PC-3 (cell line): ENCODE measurements around the gene MGMT. TPM values are rescaled to one million over a fixed set of nuclear protein-coding genes. Genes with fewer than 3 reads are reported as not detected.

Source experiments
- ATAC-seq: fragments of 200-7000 bp; cut with Tn5 transposase; 2 replicates; pipeline ENCODE4 v1.9.1; 2020; ENCODE audit warnings: mild to moderate bottlenecking, moderate library complexity
- BruUV-seq: library from RNA; stranded (reverse); fragments of 400-500 nt; replicated peaks from 2 replicates; lab custom pipeline; 2021; lab: Mats Ljungman, UMichigan
- CTCF ChIA-PET: fragments of 300-600 bp; sonication (Branson Sonifier 250); formaldehyde crosslinking; loops from one replicate; lab custom pipeline; 2022; ENCODE audit warnings: antibody characterized with exemption; lab: Charles Lee
- POLR2A ChIA-PET: fragments of 300-600 bp; sonication (Branson Sonifier 250); formaldehyde crosslinking; loops from one replicate; lab custom pipeline; 2022; ENCODE audit warnings: antibody characterized with exemption; ENCODE audit not compliant: unreplicated experiment; lab: Charles Lee
- DNase-seq: peaks from one replicate; pipeline ENCODE4 v3.0.0-alpha.2; 2015
- H2AFZ ChIP-seq: fragments of 300-600 bp; sonication (generic); 2 replicates; pipeline ENCODE4 v1.6.0; 2016; ENCODE audit warnings: antibody characterized with exemption, low read length
- H3F3A ChIP-seq: fragments of 300-600 bp; sonication (generic); one replicate; pipeline ENCODE4 v1.6.0; 2017; ENCODE audit warnings: antibody characterized with exemption, low read length, control low read depth, mild to moderate bottlenecking; ENCODE audit not compliant: unreplicated experiment
- H3K27ac ChIP-seq: fragments of 300-600 bp; sonication (generic); 2 replicates; pipeline ENCODE4 v1.5.1; 2016; ENCODE audit warnings: mild to moderate bottlenecking, low read length
- H3K27me3 ChIP-seq: fragments of 300-600 bp; sonication (generic); 2 replicates; pipeline ENCODE4 v1.6.1; 2016; ENCODE audit warnings: low read length, mixed read lengths
- H3K36me3 ChIP-seq: fragments of 300-600 bp; sonication (generic); 2 replicates; pipeline ENCODE4 v1.6.1; 2016; ENCODE audit warnings: low read depth, mixed run types, low read length, mixed read lengths
- H3K4me1 ChIP-seq: fragments of 300-600 bp; sonication (generic); 2 replicates; pipeline ENCODE4 v1.5.1; 2016; ENCODE audit warnings: low read length; ENCODE audit not compliant: insufficient read depth
- H3K4me2 ChIP-seq: fragments of 300-600 bp; sonication (generic); 2 replicates; pipeline ENCODE4 v1.6.0; 2016; ENCODE audit warnings: low read length
- H3K4me3 ChIP-seq: fragments of 300-600 bp; sonication (generic); 2 replicates; pipeline ENCODE4 v1.5.1; 2016; ENCODE audit warnings: mild to moderate bottlenecking, low read length, mixed read lengths
- H3K79me2 ChIP-seq: fragments of 300-600 bp; sonication (generic); 2 replicates; pipeline ENCODE4 v1.6.1; 2017; ENCODE audit warnings: low read length, mixed read lengths
- H3K9ac ChIP-seq: fragments of 300-600 bp; sonication (generic); 2 replicates; pipeline ENCODE4 v1.6.0; 2016; ENCODE audit warnings: mild to moderate bottlenecking, low read length
- H3K9me2 ChIP-seq: fragments of 300-600 bp; sonication (generic); replicated peaks from 2 replicates; pipeline ENCODE4 v1.6.1; 2016; ENCODE audit warnings: mixed run types, low read length, mixed read lengths
- H3K9me3 ChIP-seq: fragments of 300-600 bp; sonication (generic); 2 replicates; pipeline ENCODE4 v1.6.1; 2016; ENCODE audit warnings: low read length, mixed read lengths
- H4K20me1 ChIP-seq: fragments of 300-600 bp; sonication (generic); 2 replicates; pipeline ENCODE4 v1.6.1; 2016; ENCODE audit warnings: low read length, mixed read lengths
- EZH2 ChIP-seq: fragments of 300-600 bp; sonication (generic); IDR thresholded peaks from one replicate; pipeline ENCODE4 v1.6.1; 2017; ENCODE audit warnings: antibody characterized with exemption, mild to moderate bottlenecking, low read length; ENCODE audit not compliant: unreplicated experiment
- EZH2phosphoT487 ChIP-seq: fragments of 300-600 bp; sonication (generic); IDR thresholded peaks from 2 replicates; pipeline ENCODE4 v1.6.1; 2018; ENCODE audit warnings: mild to moderate bottlenecking, antibody characterized with exemption, low read length, borderline replicate concordance
- intact Hi-C: fragments of 100-400 bp; cut with micrococcal nuclease; formaldehyde crosslinking; loops from 2 replicates; pipeline ENCODE4 v1.9.0; 2023
- total RNA-seq: library from RNA; depleted of rRNA; stranded (reverse); fragments of >200 nt; gene quantifications from 2 replicates; pipeline ENCODE4 v1.2.3, GENCODE V29; 2014
- TF ChIP-seq, protein P1 (sequence below): fragments of 300-600 bp; sonication (generic); conservative IDR thresholded peaks from 2 replicates; pipeline ENCODE4 v1.5.1; 2017; ENCODE audit warnings: antibody characterized with exemption, low read depth, mild to moderate bottlenecking, low read length

Gene MGMT
- total RNA-seq, 1 experiment from 2014 or later, result 19.8 TPM

DNA sequence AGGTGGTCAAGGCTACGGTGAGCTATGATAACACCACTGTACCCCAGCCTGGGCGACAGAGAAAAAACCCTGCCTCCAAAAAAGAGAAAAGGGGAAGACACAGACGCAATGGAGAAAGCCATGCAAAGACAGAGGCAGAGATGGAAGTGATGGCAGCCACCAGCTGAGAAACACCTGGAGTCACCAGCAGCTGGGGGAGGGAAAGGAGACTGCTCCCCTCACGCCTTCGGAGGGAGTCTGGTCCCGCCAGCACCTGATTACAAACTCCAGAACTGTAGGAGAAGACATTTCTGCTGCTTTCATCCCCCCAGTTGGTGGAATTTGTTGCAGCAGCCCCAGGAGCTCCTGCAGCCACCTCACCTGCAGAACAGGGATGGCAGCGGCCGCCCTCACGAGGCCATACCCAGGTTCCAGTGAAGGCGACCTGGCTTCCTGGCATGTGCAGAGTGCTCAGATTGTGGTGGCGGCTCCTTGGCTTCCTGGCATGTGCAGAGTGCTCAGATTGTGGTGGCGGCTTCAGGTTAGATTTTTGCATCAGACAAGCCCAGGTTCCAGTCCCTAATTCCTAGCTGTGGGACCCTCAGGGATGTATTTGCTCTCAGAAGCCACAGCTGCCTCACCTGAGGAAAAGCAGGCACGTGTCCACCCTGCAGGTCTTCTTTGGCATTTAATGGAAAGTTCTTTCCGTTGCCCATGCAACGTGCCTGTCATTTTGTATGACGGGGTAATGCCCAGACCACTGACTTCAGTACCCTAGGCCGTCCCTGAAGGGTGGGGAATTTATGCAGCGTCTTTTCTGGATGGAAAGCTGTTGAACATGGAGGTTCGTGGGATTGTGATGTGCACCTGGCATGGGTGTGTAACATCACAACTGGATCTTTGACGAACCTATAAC, 314.1 kb downstream of the MGMT start:
- Histone ChIP-seq H3K9me3 (no peaks in the 10 kb centered on the region), H3K27me3 (no peaks in the 10 kb centered on the region), H3K36me3 (no peaks in the 10 kb centered on the region), H3K9me2 (no peaks in the 10 kb centered on the region), H3F3A (no peaks in the 10 kb centered on the region), H3K4me1 (no peaks in the 10 kb centered on the region), H4K20me1 (no peaks in the 10 kb centered on the region), H2AFZ (no peak overlapping the region), H3K27ac (no peak overlapping the region), H3K4me3 (no peak overlapping the region), H3K9ac (no peak overlapping the region), H3K4me2 (no peak overlapping the region), H3K79me2 (no peaks in the 10 kb centered on the region)
- DNase-seq (no peak), ATAC-seq (no peak)
- intact Hi-C loops, result no loop called here
- BruUV-seq, result no TSS peak
- CTCF ChIA-PET, result no interaction called here
- TF ChIP-seq EZH2phosphoT487, result no peak
- no peak for TF ChIP-seq EZH2
- TF ChIP-seq, protein P1, sequence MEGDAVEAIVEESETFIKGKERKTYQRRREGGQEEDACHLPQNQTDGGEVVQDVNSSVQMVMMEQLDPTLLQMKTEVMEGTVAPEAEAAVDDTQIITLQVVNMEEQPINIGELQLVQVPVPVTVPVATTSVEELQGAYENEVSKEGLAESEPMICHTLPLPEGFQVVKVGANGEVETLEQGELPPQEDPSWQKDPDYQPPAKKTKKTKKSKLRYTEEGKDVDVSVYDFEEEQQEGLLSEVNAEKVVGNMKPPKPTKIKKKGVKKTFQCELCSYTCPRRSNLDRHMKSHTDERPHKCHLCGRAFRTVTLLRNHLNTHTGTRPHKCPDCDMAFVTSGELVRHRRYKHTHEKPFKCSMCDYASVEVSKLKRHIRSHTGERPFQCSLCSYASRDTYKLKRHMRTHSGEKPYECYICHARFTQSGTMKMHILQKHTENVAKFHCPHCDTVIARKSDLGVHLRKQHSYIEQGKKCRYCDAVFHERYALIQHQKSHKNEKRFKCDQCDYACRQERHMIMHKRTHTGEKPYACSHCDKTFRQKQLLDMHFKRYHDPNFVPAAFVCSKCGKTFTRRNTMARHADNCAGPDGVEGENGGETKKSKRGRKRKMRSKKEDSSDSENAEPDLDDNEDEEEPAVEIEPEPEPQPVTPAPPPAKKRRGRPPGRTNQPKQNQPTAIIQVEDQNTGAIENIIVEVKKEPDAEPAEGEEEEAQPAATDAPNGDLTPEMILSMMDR, result no peak
- POLR2A ChIA-PET, result no interaction called here

DNA sequence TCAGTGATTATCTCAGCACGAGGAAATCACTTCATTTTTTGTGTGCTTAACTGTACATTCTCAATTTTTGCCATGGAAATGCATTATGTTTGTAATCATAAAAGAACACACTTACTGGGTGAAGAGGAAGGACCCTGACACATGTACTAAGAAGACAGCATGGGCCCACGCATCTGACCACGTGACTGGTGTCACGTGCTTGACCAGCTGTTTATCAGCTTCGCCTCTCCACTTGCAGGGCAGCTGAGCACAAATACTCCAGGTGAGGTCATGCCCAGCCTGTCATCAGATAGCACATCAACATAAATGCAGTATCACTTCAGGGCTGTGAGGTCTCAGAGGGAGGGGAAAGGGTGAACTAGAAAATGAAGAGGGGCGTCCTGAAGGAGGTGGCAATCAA, 317.2 kb downstream of the MGMT start:
- no peaks in the 10 kb centered on the region for H3K79me2 ChIP-seq
- CTCF ChIA-PET, result no interaction called here
- H3K9me2 ChIP-seq, result no peaks in the 10 kb centered on the region
- no peaks in the 10 kb centered on the region for H4K20me1 ChIP-seq
- H3K27ac ChIP-seq, result no peak overlapping the region
- no TSS peak for BruUV-seq
- H2AFZ ChIP-seq, result no peak overlapping the region
- intact Hi-C loops, result no loop called here
- H3K4me1 ChIP-seq, result no peaks in the 10 kb centered on the region
- no peak overlapping the region for H3K4me2 ChIP-seq
- H3K9ac ChIP-seq, result no peak overlapping the region
- TF ChIP-seq EZH2phosphoT487, result no peak
- TF ChIP-seq, protein P1, result no peak
- no peak for TF ChIP-seq EZH2
- no peaks in the 10 kb centered on the region for H3K27me3 ChIP-seq
- no peaks in the 10 kb centered on the region for H3K36me3 ChIP-seq
- POLR2A ChIA-PET, result no interaction called here
- H3K4me3 ChIP-seq, result no peak overlapping the region
- H3K9me3 ChIP-seq, result no peaks in the 10 kb centered on the region
- H3F3A ChIP-seq, result no peaks in the 10 kb centered on the region
- DNase-seq (no peak), ATAC-seq (no peak)

DNA sequence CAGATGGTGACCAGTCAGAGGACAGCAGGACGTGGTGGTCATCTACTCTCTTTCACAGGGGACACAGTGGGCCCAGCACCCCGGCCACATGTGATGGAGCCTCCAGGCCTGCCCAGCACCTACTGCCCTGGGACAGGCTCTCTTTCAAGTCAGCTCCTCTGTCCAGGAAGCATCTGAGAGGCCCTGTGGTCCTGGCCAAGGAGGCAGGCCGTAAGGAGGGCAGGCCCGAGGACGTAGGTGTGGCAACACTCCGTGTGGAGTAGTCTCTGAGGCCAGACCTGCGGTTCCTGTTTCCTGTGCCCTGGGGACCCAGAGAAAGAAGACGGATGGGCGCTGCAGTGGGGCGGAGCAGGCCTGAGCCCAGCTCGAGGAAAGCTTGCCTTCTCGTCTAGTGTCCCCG, 317.9 kb downstream of the MGMT start:
- TF ChIP-seq, protein P1, result no peak
- TF ChIP-seq EZH2 (no peak), EZH2phosphoT487 (no peak)
- no peaks in the 10 kb centered on the region for H3K27me3 ChIP-seq
- H3K9me2 ChIP-seq, result no peaks in the 10 kb centered on the region
- H3K9me3 ChIP-seq, result no peaks in the 10 kb centered on the region
- no TSS peak for BruUV-seq
- POLR2A ChIA-PET, result no interaction called here
- no peak overlapping the region for H3K9ac ChIP-seq
- no peak for DNase-seq
- no peak overlapping the region for H2AFZ ChIP-seq
- no peak for ATAC-seq
- H3K27ac ChIP-seq, result no peak overlapping the region
- CTCF ChIA-PET, result no interaction called here
- no peaks in the 10 kb centered on the region for H3F3A ChIP-seq
- H3K4me3 ChIP-seq, result no peak overlapping the region
- no peaks in the 10 kb centered on the region for H3K36me3 ChIP-seq
- H4K20me1 ChIP-seq, result no peaks in the 10 kb centered on the region
- intact Hi-C loops, result no loop called here
- no peak overlapping the region for H3K4me2 ChIP-seq
- H3K79me2 ChIP-seq, result no peaks in the 10 kb centered on the region
- H3K4me1 ChIP-seq, result no peaks in the 10 kb centered on the region
